Left renal pelvis (tissue), 4 donors: ENCODE measurements around the gene PGRMC1. TPM values are rescaled to one million over a fixed set of nuclear protein-coding genes. Genes with fewer than 3 reads are reported as not detected.

Source experiments
- polyA plus RNA-seq, 4 donors: library from polyadenylated mRNA; unstranded; fragments of 120-200 nt; gene quantifications; one replicate each; pipeline ENCODE4 v1.2.1, GENCODE V29; 2013; ENCODE audit not compliant: insufficient read length in 4 of 4

Gene PGRMC1
- polyA plus RNA-seq, 4 donors = 251 to 492 (median 304) TPM

Other genes with a start within 250 kb of the PGRMC1 start
- not detected for gene CT47C1, start 163.3 kb upstream of the PGRMC1 start, polyA plus RNA-seq
- 10 to 100 TPM in 1 of 4 donors, 1 to 10 TPM in 3; 1.3 to 10.6 (median 2.8) TPM for gene KIAA1210, start 108.5 kb upstream of the PGRMC1 start, polyA plus RNA-seq
- 10 to 100 TPM in 1 of 4 donors, 1 to 10 TPM in 3; 3.4 to 10.0 (median 5.2) TPM for gene SLC25A43, start 163.1 kb downstream of the PGRMC1 start, polyA plus RNA-seq
- gene SLC25A5, start 232.2 kb downstream of the PGRMC1 start, polyA plus RNA-seq = 100 to 1,000 TPM; 155 to 352 (median 325) TPM